Gastroesophageal sphincter (tissue), 3 donors: ENCODE results near the gene SLC14A1.

Experiments used
- EP300 ChIP-seq: sonication (generic); formaldehyde crosslinking; IDR thresholded peaks from one replicate; pipeline ENCODE4 v1.6.1; 2017; ENCODE audit warnings: antibody characterized with exemption, mild to moderate bottlenecking
- POLR2A ChIP-seq, 2 donors: fragments of 450-650 bp; IDR thresholded peaks; one replicate each; pipeline ENCODE4 v1.6.1; 2017; ENCODE audit warnings: antibody characterized with exemption in 2 of 2, mild to moderate bottlenecking in 2 of 2, moderate library complexity in 1 of 2
- TF ChIP-seq, protein P1 (sequence below), 4 experiments: fragments of 200-600 bp in 2 of 4; fragments of 450-650 bp in 2 of 4; sonication (generic) in 1 of 4; IDR thresholded peaks; one replicate each; pipeline ENCODE4 v1.5.1; 2017 to 2019; ENCODE audit warnings: antibody characterized with exemption in 4 of 4, mild to moderate bottlenecking in 2 of 4, moderate library complexity in 2 of 4

GRCh38 chr18:45739268-45739667, 15.3 kb downstream of the SLC14A1 start:
- TF ChIP-seq, protein P1, sequence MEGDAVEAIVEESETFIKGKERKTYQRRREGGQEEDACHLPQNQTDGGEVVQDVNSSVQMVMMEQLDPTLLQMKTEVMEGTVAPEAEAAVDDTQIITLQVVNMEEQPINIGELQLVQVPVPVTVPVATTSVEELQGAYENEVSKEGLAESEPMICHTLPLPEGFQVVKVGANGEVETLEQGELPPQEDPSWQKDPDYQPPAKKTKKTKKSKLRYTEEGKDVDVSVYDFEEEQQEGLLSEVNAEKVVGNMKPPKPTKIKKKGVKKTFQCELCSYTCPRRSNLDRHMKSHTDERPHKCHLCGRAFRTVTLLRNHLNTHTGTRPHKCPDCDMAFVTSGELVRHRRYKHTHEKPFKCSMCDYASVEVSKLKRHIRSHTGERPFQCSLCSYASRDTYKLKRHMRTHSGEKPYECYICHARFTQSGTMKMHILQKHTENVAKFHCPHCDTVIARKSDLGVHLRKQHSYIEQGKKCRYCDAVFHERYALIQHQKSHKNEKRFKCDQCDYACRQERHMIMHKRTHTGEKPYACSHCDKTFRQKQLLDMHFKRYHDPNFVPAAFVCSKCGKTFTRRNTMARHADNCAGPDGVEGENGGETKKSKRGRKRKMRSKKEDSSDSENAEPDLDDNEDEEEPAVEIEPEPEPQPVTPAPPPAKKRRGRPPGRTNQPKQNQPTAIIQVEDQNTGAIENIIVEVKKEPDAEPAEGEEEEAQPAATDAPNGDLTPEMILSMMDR (IDR thresholded peaks at IDR 0.05): no peak
- TF ChIP-seq EP300: no peak
- no peak for TF ChIP-seq POLR2A (IDR thresholded peaks at IDR 0.05)
